Right ventricle myocardium inferior (tissue), 1 donor: ENCODE measurements around the gene C10orf105. TPM values are rescaled to one million over a fixed set of nuclear protein-coding genes. Genes with fewer than 3 reads are reported as not detected.

Source experiments
- ATAC-seq: fragments of 200-7000 bp; cut with Tn5 transposase; one replicate; pipeline ENCODE4 v1.9.1; 2020; ENCODE audit warnings: mild to moderate bottlenecking, moderate library complexity
- DNase-seq: peaks from one replicate; pipeline ENCODE4 v3.0.0; 2021; ENCODE audit errors: missing footprints
- intact Hi-C: fragments of 100-400 bp; cut with DNase I; formaldehyde crosslinking; loops from one replicate; pipeline ENCODE4 v1.11.0; 2022
- total RNA-seq: library from RNA; stranded (reverse); fragmentation: NEBNext Ultra II Directional; extraction: Animal tissue kit (Norgen Biotek cat#: 25700); gene quantifications from one replicate; pipeline ENCODE4 v1.2.1, GENCODE V29; 2021
- donor health status: DM: no; HTN: yes; CAD: no; lungs with severe emphysema.

The C10orf105 gene
- total RNA-seq, 1 donor from 2014 or later, result 0.05 TPM

DNA sequence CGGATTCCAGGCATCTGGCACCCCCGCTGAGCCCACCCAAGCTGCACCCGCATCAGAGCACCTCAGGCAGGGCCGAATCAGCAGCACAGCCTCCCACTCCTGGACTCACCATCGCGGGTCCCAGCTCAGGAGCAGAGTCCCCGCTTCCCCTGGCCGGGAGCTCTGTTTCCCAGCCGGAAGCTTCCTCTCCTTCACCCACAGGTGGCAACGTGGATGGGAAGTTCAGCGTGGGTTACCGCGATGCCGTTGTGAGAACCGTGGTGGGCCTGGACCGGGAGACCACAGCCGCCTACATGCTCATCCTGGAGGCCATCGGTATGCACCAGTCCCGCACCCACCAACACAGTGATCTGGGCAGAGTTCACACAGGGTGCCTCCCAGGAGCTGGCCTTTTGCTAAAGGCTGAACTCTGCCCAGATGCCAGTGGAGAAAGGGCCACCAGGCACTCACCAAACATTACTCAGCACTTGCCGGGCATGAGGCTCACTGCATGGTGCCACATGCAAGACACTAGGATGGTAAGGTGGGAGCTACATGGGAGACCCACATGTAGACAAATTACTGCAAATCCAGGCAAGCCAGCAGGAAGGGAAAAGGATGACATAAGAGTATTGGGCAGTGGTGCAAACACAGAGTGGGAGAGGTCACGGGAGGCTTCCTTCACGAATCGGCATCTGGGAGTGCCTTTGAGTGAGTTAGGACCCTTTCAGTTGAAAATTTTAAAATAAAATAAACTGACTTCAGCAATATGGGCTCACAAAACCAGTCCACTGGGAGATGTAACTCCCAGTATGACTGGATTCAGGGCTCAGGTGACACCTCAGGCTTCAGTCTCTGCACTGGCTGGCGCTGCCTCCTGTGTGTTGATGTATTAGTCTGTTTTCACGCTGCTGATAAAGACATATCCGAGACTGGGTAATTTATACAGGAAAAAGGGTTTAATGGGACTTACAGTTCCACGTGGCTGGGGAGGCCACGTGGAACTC lies 10.4 kb downstream of the C10orf105 start:
- intact Hi-C loops, result loop anchor here (2.0 to 5.0 kb wide), 5 partner anchors 97 to 392 kb away; partner anchors contain the start of gene SLC29A3
- DNase-seq (no peak), ATAC-seq (no peak)

DNA sequence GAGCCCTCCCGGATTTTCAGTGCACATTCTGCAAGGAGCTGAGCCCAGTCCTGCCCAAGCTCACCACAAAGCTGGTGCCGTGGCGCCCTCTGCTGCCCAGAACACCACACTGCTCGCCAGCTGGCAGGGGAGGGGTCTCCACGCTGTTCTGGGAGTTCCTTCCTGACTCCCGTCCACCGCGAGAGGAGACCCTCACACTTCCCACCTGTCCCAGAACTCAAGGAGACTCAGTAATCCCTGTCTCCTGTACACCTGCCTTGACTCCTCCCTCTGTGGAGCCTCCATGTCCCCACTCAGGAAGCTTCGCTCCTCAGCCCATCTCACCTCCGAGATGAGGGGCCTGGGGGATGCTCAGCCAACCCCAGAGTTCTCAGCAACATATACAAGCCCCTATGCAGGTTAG lies 11.3 kb downstream of the C10orf105 start:
- ATAC-seq, result no peak
- intact Hi-C loops, result loop anchor here (2.0 to 5.0 kb wide), 5 partner anchors 96 to 391 kb away; partner anchors contain the start of gene SLC29A3
- DNase-seq, result peak; percentile 91

DNA sequence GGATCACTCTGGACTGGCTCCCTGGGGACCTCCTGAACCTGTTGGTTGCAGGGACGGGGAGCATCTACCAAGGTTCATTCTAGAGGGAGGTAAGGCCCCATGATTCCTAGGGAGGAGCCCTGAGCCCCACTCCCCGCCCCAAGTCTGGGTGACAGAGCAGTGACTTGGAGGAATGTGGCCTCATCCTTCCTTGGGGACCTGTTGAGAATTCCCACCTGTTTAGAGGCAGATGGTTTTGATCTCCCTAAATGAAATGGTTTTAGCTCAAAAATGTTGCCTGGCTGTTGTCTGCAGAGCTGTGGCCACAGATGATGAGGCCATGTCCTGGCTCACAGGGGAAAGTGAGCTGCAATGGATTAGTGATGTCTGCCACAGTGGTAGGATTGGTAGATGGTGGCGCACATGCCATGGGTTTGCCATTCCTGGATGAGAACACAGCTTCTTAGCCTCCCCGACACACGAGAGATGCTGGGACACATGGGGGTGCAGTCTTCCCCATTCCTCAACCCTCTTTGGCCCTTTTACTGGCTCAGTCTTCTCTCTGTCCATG lies 12.3 kb downstream of the C10orf105 start:
- no peak for DNase-seq
- no peak for ATAC-seq
- intact Hi-C loops, result loop anchor here (5.0 kb wide), 4 partner anchors 95 to 390 kb away; partner anchors contain the start of gene SLC29A3

DNA sequence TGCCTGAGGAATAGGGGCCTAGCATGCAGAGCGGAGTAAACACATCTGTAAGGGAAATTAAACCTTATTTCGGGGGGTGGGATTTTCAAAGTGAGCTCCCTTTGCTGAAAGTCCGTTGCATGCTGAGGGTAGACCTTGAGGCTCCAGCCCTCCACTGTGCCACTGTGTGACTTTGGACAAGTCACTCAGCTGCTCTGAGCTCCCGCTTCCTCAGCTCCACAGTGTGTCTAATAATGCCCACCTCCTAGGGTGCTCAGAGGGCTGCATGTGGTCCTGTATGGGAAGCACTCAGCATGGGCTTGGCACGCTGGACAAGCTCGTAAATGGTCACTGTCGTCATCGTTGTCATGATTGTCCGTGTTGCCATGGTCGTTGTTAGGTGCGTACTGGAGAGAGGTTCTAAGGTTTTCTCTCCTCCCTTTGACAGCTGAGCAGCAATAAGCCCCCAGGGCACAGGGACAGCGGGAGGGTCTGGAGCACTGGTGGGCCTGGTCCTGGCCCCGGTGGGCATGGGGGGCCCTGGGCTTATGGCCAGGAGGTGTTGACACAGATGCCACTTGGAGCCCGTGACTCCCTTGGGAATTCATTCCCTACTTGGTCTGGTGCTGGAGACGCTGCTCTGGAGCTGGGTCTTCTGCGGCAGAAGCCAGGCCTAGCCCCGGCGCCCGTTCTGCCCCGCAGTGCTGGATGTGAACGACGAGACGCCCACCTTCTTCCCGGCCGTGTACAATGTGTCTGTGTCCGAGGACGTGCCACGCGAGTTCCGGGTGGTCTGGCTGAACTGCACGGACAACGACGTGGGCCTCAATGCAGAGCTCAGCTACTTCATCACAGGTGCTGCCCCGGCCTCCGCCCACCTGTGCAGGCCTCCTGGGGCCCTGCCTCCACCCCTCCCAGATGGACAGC lies 13.1 kb downstream of the C10orf105 start:
- no peak for ATAC-seq
- DNase-seq, result no peak
- intact Hi-C loops, result loop anchor here (5.0 kb wide), 4 partner anchors 94 to 389 kb away; partner anchors contain the start of gene SLC29A3

DNA sequence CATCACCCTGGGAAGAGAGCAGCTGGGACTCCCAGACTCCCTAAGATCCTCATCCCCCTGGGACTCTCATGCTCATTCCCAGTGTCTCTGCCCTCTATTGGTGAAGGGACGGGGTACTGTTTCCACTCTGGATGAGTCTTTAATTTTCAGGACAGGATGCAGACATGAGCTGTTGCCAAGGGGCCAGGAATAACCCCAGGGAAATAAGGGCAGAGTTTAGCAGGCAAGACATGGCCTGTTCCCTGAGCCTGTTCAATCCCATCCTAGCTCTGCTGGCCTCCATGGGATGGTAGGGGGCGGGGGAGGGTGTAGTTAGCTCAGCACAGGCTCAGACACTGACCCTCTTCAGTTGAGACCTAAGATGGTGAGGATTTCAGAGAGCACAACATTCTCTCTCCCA lies 14.0 kb downstream of the C10orf105 start:
- DNase-seq, result no peak
- no peak for ATAC-seq
- intact Hi-C loops, result loop anchor here (5.0 kb wide), 4 partner anchors 93 to 388 kb away; partner anchors contain the start of gene SLC29A3

DNA sequence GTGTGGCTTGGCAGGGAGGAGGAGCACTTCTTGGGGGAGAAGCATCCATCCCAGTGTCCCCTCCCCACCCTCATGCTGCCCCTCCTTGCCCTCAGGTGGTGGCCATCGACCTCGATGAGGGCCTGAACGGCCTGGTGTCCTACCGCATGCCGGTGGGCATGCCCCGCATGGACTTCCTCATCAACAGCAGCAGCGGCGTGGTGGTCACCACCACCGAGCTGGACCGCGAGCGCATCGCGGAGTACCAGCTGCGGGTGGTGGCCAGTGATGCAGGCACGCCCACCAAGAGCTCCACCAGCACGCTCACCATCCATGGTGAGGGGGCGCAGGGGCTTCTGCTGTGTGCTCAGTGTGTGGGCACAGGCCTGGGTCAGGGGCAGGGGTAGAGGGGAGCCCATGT lies 14.8 kb downstream of the C10orf105 start:
- intact Hi-C loops, result loop anchor here (5.0 kb wide), 5 partner anchors 38 to 388 kb away; partner anchors contain the start of gene SLC29A3
- DNase-seq (no peak), ATAC-seq (no peak)

DNA sequence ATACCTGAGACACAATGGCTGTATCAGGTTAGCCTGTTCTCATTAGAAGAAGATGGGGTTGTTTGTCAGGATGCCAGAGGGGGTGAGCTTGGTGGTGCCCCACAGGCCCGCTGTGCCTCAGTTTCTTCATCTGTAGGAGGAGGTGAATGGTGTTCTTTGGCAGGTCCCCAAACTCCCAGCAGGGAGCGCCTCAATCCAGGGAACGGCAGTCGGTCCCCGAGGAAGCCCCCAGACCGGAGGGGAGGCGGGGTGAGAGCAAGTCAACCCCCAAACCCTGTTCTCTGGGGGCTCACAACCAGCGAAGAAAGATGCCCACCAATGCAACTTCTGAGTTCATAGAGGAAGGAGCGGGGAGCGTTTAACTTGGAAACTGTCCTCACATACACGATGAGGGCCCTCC lies 16.0 kb downstream of the C10orf105 start:
- DNase-seq, result no peak
- intact Hi-C loops, result loop anchor here (5.0 kb wide), 1 partner anchor 36 kb away; no protein-coding TSS in a partner anchor
- no peak for ATAC-seq

DNA sequence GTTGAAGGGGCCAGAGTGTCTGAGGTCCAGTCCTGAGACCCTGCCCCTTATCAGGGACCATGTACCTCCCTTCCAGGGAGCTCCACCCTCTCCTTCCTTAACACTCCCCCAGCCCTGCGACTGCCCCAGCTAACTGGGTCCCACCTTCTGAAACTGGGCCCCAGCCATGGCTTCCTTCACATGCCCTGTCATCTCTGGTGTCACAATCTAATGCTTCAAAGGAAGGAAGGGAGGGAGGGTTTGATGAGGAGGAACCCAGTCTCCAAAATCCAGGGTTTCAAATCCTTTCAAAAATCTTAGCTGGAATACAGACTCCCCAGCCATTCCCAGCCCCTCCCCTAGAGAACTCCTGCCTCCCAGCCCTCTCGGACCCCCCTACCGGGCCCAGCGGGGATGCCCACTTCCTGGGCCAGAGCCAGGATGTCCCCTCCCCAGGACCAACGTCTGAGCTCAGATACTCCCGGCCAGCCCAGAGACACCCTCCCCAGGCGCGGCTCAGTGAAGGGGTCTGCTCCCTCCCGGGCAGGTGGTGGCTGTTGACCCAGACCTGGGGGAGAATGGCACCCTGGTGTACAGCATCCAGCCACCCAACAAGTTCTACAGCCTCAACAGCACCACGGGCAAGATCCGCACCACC lies 18.0 kb downstream of the C10orf105 start:
- DNase-seq (no peak), ATAC-seq (no peak)
- intact Hi-C loops, result loop anchor here (5.0 kb wide), 1 partner anchor 34 kb away; no protein-coding TSS in a partner anchor

DNA sequence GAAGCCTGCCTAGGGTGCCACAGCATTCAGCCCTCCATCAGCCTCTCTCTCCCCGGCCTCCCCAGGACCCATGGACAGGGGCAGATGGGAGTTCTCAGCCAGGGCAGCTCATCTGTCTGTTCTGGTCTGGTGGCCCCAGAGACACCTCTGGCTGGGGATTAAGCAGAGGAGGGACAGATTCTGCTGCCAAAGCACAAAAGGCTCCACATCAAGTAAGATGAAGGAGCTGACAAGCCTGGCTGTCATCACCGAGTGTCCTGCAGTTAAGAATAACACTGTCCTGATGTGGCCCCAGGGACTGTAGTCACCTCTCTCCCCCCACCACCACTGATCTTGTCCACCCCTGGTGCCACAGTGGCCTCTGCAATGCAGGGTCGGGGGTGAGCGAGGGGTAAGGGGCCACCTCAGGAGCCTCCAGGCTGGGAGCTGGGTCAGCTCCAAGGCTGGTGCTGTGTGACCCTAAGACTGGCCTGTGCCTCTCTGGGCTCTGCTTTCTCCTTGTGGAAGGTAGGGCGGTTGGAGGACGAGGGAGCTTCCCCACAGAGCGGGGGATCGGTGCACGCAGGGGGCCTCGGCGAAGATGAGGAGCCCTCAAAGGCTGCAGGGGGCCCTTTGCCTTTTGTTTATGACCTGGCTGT lies 18.7 kb downstream of the C10orf105 start:
- ATAC-seq, result peak; percentile 64
- no peak for DNase-seq

DNA sequence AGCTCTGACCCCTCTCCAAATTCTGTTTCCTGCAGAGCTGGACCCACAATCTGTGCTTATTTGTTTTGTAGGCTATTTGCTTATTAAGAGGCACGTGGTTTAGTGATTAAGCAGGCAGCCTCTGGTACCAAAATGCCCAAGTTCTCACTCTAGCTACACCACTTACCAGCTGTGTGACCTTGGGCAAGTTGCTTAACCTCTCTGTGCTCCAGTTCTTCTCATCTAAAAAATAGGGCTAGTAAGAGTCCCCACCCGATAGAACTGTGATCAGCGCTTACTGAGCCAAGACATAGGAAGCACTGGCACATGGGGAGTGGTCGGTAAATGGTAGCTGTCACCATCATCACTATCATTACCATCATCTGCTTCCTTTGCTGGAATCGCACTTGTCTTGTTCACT lies 20.8 kb downstream of the C10orf105 start:
- no peak for DNase-seq
- ATAC-seq, result no peak
- intact Hi-C loops, result no loop called here

More for the DNA sequence above, 18.7 kb downstream of the C10orf105 start:
- intact Hi-C loops, result loop anchor here (5.0 kb wide), 1 partner anchor 34 kb away; no protein-coding TSS in a partner anchor

DNA sequence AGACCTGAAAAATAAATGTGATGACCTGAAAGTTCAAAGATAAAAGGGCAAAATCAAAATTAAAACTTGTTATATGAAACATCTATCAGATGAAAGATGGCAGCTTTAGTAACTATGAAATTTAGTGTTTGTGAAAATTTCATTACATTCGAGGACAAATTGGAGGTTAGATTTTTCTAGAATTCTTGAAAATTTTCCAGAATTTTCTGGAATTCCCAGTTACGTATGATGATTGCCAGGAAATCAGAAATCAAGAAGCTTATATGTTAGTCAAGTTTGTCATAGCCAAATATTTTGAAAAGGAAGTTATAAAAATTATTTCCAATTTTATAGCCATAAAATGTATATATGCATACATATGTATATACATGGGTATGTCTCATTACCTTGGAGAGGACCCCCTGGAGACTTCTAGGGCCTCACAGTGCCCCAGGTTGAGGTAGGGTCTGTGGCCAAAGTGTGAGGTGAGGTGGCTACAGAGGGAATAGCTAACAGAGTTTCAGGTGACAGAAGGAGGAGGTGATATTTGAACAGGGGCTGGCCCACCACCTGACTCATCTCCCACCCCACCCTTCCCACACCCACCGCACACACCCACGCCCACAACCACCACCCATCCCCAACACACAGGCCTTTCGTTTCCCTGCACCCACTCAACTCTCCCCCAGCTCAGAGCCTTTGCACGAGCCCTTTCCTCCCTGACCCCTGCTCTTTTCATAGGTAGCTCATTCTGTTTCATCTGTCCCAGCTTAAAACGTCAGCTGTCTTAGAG lies 21.5 kb downstream of the C10orf105 start:
- ATAC-seq (no peak), DNase-seq (no peak)
- intact Hi-C loops, result no loop called here

DNA sequence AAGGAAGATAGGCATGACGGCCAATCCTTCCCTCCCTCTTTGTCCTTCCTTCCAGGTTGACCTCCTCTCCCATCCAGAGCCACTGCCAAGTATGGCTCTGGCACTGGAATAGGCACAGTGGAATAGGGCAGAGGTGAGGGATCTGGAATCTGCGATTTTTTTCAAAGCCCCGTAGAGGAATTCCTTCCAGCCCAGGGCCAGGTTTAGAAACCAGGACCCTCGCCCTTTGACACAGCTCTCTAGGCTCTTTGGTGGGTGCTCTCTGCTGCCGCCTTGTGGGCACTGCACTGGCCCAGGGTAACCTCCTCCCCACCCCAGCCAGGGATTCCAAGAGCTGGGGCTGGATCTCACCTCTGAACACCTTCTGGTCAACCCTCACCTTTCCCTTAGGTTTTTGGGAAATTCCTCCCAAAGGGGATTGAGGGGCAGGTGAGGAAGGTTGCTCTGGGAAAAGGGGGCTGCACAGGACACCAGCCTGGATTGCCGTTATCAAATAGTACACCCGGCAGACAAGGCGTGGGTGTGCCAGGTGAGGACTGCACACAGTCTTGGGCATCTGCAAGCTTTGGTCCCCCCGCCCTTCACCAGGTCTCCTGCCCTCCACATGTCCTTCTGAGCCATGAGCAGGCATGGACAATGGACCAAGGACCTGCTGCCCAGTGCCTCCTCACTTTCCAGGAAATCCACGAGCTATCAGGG lies 22.8 kb downstream of the C10orf105 start:
- peak; percentile 82 for DNase-seq
- intact Hi-C loops, result no loop called here
- ATAC-seq, result peak; percentile 54

DNA sequence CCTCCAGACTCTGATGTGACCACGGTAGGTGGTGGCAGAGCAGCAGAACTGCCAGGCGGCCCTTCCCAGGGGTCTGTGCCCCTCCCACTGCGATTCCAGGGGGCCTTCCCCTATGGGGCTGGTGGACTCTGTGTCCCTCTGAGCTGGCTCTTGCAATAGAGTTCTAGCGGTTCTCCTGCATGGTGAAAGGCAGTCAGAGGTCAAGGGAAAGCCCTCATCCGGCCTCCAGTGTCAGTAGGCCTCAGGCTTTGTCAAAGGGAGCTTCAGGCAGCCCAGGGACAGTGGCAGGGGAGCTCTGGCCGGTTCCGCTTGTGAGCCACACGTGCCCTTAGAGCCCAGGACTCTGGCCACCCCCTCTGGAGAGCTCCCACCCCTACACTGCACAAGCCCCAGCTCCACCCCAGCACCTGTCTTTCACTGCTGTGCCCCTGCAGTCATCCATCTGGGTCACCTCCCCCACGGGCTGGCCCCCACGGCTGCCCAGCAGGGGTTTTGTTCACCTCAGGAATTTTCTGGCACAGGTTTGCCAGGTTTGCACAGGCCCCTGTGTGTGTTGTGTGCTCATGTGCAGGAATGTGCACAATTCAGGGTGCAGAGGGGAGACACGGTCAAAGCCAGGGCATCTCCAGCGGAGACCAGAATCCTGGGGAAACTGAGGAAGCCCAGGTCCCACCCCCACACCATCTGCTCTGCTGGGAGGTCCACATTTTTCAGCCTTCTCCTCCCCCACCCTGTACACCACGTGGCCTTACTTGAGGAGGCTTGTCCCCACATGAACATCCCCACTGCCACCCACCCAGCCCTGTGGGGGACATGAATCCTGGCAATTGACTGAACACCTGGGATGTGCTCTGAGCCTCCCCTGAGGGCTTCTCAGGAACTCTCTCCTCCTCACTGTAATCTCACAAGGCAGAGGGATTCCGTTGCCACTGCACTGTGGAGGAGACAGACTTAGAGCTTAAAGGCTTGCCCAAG lies 23.8 kb downstream of the C10orf105 start:
- intact Hi-C loops, result no loop called here
- no peak for DNase-seq

DNA sequence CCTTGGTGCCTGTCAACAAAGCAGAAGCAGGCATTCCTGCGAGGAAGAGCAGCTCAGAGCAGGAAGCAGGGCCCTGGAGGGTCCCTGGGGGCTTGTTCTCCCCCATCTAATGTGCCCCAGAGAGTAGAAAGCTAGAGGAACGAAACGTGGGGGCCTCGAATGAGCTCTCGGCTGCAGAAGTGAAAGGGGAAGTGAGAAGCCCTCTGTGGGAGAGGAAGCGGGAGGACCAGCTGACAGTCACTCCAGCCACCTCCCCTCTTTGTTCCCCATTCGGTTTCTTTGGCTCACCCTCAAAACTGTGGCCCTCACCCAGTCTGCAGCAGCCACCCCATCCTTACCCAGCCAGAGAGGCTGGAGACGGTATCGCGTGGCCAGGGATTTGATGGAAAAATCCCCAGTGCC lies 25.0 kb downstream of the C10orf105 start:
- peak; percentile 63 for ATAC-seq
- intact Hi-C loops, result no loop called here
- DNase-seq, result no peak

More for the DNA sequence above, 23.8 kb downstream of the C10orf105 start:
- ATAC-seq, result no peak

DNA sequence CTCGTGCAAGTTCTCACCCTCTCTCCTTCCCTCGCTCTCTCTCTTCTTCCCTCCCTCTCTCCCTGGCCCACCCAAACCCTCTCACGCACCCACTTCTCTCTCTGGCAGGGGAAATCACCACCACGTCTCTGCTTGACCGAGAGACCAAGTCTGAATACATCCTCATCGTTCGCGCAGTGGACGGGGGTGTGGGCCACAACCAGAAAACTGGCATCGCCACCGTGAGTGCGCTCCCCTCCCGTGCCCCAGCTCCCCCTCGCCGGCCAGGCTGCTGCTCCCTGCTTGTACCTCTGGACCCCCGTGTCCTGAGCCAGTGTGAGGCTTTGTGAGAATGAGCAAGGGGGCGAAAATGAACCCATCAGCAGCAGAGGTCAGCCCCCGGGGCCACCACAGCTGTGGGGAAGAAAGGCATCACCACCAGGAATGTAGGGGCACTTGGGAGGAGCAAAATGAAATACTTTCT lies 25.5 kb downstream of the C10orf105 start:
- no peak for DNase-seq
- intact Hi-C loops, result no loop called here
- no peak for ATAC-seq
